Activated CD4-positive, alpha-beta T cell treated with anti-CD3 and anti-CD28 coated beads for 48 hours (primary cell): ENCODE measurements around the gene RIPOR1.
"Not testable (repeated sequence)": the region's sequence is repeated elsewhere in the genome, so short reads cannot be mapped to it uniquely, and the experiment has no call there.

ENCODE experiments used
- DNase-seq: peaks from one replicate; pipeline ENCODE4 v3.0.0-alpha.2; 2020

RIPOR1 gene

GRCh38 chr16:67528222-67528869 is at the start of gene RIPOR1:
TSS of gene RIPOR1 (plus strand) at chr16:67528829. CDS start at chr16:67538447, 9,618 bp downstream.
- peak; percentile 52 for DNase-seq

DNA sequence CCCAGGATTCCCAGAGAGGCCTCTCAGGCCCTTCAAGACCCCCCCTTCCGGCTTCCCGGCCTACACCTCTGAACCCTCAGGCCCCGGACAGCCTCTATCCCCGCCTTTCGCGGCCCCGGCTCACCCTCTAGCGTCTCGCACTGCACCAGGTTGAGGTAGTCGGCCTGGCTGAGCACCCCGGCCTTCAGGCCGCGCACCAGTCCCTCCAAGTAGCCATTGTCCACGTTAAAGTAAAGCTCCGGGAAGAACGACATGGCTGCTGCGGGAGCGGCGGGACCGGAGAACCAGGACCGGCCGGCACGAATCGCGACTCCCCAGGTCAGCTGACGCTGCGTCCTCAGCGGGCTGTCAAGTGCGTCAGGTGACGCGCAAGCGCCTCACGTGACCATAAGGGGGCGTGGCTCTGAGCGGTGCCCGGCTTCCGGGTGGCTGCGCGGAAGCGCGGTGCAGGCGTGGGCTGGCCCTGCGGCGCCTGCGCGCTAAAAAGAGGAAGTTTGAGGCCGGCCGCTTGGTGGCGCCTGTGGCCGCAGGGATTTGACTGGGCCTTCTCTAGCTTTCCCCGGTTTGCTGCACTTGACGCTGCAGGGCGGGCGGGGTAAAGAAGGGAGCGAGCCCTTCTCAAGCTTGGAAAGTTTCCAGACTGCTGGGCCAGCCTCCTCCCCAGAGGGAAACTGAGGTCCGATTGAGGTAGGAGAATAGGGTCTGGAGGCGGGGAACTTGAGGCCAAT is 47.6 kb upstream of the RIPOR1 start, which contains the start of gene ATP6V0D1:
Gene ATP6V0D1 (minus strand): TSS at position 325 of the 728 bp plus-strand sequence. CDS start 71 bp downstream, at position 254.
- DNase-seq = peak; percentile 99

GRCh38 chr16:67481561-67482232 is 46.9 kb upstream of the RIPOR1 start:
- peak; percentile 70 for DNase-seq

DNA sequence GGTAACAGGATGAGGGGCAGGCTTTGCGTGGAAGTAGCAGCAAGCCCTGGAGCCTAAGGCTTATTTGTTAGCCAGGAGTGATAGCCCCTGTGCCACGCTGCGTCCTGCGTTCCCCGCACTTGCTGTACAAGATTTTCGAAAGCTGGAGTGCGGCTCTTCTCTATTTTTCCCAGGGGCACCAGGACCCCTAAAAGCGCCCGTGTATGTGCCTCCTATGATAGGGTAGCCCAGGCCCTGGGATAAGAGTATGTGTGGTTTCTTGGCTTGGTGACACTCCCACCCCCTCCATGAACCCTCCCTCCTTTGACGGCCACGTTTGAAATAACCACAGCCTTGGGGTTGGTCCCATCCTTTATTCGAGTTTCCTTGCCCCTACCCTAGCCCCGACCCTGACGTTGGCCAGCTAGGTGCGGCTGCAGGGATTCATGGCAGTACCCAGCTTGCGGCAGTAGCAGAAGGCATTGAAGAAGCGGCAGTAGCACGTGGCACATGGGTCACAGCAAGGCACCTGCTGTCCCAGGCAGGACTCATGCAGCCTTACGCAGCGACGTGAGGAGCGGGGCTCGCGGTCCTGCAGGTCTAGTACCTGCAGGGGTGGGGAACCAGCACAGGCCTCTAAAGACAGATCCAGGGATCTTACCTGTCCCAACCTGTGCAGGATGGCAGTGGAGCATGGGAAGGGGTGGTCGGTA is 46.2 kb upstream of the RIPOR1 start:
- DNase-seq = peak; percentile 14

DNA sequence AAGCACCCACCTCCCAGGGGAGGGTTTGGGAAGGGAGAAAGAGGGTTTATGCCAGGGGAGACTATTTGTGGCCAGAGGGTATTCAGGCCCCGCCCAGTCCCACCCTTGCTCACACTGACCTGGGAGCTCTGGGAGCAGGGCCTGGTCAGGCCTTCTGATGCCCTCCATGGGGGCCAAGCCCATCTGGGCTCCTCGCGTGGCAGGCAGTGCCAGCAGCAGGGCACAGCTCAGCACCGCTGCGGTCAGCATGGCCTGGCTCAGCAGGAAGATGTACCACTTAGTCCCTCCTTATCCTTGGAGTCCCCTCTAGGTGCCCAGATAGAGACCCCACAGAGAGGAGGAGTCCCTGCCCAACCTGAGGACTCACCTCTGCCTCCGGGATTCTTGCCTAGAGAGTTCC is 45.5 kb upstream of the RIPOR1 start, which contains the start of gene AGRP:
Gene AGRP (minus strand): TSS at position 398 of the 400 bp plus-strand sequence. CDS start 149 bp downstream, at position 249.
- DNase-seq = no peak

DNA sequence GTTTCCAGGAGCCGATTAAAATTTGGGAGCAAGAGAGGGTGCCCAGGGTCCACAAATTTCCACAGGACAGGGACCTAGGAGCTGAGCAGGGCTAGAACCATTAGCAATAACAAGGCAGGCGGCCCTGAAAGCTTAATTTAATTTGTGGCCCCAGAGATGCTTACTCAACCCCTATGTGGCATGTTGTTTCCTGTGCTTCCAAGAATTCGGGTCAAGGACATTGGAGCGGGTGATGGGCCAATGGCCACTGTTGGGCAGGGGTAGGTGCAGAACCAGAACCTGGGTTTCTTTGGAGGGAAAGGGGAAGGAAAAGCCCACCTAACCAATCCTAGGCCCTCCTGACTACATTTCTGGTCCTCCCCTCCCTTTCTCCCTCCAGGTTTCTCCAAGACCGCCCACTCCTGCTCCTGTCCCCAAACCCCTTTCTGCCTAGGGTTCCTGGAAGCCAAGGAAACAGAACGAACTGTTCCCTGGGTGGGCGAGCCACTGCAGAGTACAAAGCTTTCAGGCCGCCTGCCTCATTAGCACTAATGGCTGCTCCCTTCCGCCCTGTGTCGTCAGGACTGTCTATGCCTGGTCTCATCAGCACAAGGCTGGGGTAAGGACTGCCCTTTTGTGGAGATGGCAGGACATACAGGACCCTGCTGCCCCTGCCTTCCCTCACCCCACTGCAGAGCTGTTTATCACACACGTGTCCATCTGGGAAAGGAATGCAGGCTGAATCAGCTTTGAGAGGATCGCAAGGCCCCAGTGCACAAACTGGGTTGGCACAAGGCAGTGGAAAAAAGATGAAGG is 44.7 kb upstream of the RIPOR1 start:
- no peak for DNase-seq

- no peak for DNase-seq
Measured at GRCh38 chr16:67486805-67487204, 41.8 kb upstream of the RIPOR1 start.

DNA sequence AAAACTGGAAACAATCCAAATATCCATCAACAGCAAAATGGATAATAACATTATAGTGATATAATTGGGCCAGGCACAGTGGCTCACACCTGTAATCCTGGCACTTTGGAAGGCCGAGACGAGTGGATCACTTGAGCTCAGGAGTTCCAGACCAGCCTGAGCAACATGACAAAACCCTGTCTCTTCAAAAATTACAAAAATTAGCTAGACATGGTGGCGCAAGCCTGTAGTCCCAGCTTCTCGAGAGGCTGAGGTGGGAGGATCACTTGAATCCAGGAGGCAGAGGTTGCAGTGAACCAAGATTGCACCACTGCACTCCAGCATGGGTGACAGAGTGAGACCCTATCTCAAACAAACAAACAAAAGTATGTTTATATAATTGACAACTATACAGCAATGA is 41.1 kb upstream of the RIPOR1 start:
- not testable (repeated sequence) for DNase-seq

DNA sequence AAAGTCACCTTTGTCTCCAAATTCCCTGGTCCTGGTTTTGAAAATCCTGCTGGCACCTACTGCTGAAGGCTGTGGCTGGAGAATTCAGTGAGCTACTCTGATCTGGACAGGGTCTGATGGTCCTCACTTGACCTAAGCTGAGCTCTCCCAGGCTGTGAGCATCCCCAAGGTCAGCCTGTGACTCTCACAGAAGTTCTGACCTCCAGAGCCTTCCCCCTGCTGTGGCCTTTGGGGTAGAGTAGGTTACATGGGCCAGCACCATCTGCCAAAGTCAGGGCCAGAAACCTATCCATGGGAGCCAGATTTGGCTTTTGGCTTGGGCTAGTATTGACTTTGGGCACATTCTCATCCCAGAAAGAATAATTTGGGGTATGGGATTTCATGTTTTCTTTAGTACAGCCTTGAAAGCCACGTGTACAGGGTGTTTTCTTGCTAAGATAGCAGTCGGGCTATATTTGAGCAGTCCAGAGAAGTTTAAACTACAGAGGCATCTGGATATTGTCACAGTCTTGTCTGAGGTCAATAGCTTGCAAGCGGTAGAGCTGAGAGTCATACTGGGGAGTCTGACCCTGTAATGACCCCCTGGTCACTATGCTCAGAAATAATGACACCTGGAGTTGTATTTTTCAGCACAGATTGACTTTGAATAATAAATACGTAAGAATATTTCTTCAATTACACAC is 39.1 kb upstream of the RIPOR1 start:
- DNase-seq = no peak

GRCh38 chr16:67490335-67491096 is 38.1 kb upstream of the RIPOR1 start:
- no peak for DNase-seq

DNA sequence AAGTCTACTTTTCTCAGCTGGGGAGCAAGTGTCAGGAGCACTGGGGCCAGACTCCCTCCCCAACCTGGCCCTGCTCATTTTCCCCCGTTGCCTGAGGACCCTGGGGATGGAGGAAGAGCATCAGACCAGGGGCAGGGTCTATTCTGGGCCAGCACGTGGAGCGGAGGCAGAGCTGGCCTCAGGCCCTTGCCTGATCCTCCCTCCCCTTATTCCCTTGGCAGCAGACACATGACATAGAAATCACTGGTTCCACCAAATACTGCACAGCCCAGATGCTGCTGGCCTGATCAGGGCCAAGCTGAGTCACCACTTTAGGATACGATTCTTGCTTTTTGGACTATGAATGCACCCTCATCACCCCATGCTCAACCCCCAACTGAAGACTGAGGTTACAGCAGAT is 29.5 kb upstream of the RIPOR1 start:
- no peak for DNase-seq

- DNase-seq = peak; percentile 42
Measured at GRCh38 chr16:67504031-67505021, 24.3 kb upstream of the RIPOR1 start.

DNA sequence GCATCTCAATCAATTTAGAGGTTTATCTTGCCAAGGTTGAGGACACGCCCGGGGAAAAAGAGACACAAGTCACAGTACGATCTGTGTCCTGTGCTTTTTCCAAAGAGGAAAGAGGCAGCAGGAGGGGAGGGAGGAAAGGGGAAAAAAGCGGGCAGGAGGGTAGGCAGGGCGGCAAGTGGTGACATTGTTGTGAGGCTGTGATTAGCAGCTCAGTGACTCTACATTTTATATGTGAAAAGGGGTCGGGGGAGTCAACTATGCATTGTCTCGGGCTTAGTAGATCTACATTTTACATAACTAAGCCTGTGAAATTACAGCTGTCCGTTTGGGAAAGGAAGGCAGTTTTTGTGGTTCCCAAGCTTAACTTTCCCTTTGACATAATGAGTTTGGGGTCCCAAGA is 22.2 kb upstream of the RIPOR1 start:
- no peak for DNase-seq

GRCh38 chr16:67509016-67509415 is 19.6 kb upstream of the RIPOR1 start:
- no peak for DNase-seq

GRCh38 chr16:67513892-67514291 is 14.7 kb upstream of the RIPOR1 start:
- not testable (repeated sequence) for DNase-seq

DNA sequence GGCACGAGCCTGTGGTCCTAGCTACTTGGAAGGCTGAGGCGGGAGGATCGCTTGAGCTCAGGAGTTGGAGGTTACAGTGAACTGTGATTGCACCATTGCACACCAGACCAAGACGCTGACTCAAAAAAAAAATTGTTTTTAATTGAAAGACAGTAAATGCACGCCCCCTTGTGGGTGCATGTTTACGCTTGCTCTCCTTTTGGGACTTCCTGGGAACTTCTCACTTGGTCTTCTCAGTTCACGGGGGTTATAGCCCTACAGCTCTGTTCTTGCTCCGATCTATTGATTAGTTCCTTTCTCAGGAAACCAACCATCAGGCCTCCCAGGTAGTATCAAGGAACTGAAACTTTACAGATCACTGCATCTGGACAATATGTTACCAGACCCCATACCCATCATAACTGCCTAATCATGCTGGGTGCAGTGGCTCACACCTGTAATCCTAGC is 14.2 kb upstream of the RIPOR1 start:
- peak; percentile 87 for DNase-seq

- no peak for DNase-seq
Measured at GRCh38 chr16:67516296-67517154, 12.1 kb upstream of the RIPOR1 start.

DNA sequence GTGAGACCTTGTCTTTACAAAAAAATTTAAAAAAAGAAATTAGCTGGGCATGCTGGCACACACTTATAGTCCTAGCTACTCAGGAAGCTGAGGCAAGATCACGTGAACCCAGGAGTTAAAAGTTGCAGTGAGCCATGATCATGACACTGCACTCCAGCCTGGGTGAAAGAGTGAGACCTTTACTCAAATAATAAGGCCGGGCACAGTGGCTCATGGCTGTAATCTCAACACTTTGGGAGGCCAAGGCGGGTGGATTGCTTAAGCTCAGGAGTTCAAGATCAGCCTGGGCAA is 11.5 kb upstream of the RIPOR1 start:
- DNase-seq = no peak
